GM18526 (cell line): ENCODE data around the gene HOXB13.

Experiments used
- POLR2A ChIP-seq: IDR thresholded peaks from 3 replicates; pipeline ENCODE4 v1.6.1; 2011; ENCODE audit not compliant: insufficient read length; ENCODE audit errors: extremely low read depth

HOXB13 gene

DNA sequence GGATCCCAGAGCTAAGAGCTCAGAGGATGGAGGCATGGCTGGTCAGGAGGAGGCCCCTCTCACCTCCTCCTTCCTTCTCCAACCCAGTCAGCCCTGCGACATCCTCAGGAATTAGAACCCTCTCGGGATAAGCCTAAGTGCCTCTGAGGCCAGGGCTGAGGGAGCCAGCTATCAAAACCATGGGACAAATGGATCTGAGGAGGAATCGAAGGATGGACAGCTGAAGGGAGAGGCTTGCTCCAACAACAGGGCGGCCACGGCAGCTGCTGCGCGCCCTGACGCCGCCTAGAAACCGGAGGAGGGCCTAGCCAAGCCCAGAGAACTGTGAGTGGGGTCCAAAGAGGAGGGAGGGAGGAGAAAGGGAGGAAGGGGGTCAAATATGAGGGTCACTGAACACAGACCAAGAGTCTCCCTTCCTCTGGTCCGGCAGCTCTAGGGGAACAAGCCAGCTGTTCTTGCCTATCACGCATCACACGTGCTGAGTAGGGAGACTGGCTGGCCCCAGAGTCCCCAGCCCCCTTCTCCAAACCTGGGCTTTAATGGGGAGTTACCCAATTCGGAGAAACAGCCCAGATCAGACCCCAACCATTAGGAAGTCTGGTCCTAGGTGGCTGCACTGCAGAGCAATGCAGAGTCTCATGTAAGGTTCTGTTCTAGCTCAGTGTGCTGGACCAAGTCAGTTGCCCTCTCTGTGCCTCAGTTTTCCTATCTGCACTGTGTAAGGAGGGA is 5.9 kb upstream of the HOXB13 start:
- no peak for TF ChIP-seq POLR2A

- no peak for TF ChIP-seq POLR2A
Measured at GRCh38 chr17:48733632-48734328, 5.2 kb upstream of the HOXB13 start.

DNA sequence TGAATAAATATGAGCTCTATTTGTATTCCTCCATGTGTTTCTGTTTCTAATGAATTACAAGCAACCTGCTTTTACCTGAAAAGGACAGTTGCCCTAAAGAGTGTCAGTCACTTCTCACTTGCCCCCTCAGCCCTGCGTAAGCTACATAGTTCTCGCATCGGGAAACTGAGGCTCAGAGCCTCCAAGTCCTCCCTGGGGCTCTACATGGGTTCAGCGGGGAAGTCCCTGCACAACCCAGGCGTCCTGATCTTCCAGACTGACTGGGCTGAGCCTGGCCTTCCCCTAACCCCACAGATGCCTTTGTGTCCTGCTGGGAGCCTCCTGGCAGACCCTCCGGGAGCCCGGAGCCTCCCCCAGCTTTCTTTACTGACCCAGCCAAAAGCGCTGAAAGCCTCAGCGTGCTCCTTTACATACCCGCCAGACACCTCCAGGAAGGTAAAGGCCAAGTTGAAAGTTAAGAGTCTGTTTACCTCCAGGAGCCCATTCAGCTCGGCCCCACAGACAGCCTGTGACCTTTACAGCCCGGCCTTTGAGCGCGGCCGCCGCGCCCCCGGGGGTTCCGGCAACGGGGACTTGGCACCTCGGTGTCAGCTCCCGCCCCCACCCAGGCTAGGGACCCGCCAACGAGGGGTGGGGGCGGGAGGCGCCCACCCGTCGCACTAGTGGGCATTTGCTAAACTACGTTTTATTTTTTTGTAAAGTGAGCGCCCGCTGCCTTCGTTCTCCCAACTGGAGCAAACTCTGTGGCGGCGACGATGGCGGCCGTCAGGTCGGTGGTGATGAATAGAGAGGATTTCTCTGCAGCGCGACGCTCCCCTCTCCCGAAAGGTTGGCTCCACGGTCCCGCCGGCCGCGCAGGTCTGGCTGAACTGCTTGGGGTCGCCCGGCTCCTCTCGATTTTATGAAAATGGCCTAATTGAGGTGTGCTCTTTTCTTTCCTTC is 4.4 kb upstream of the HOXB13 start:
- no peak for TF ChIP-seq POLR2A

DNA sequence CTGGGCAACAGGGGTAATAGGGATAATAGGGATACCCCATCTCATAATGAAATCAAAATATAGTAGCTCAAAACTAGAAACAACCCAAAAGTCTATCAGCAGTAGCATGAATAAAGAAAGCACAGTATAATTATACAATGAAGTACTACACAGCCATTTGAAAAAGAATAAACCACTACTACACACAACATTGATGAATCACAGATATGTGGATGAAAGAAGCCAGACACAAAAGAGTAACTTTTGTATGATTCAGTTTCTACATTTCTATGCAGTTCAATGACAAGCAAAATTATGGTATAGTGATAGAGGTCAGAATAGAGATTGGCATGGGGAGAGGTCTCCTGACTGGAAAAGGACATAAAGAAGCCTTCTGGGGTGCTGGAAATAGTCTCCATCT is 2.8 kb upstream of the HOXB13 start:
- no peak for TF ChIP-seq POLR2A

DNA sequence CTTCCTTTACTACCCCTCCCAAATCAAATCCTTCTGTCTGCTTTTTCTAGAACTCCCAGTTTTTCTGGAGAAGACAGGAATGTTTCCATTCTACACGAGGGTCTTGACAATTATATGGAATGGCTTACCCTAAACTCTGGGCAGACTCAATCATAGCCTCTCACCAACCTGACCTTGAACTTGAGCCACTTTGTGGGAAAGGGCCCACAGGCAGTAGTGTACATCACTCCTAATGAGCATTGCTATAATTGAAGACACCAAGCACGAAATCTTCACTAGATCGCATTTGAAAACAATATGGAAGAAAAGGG is 1.6 kb upstream of the HOXB13 start:
- TF ChIP-seq POLR2A: no peak

DNA sequence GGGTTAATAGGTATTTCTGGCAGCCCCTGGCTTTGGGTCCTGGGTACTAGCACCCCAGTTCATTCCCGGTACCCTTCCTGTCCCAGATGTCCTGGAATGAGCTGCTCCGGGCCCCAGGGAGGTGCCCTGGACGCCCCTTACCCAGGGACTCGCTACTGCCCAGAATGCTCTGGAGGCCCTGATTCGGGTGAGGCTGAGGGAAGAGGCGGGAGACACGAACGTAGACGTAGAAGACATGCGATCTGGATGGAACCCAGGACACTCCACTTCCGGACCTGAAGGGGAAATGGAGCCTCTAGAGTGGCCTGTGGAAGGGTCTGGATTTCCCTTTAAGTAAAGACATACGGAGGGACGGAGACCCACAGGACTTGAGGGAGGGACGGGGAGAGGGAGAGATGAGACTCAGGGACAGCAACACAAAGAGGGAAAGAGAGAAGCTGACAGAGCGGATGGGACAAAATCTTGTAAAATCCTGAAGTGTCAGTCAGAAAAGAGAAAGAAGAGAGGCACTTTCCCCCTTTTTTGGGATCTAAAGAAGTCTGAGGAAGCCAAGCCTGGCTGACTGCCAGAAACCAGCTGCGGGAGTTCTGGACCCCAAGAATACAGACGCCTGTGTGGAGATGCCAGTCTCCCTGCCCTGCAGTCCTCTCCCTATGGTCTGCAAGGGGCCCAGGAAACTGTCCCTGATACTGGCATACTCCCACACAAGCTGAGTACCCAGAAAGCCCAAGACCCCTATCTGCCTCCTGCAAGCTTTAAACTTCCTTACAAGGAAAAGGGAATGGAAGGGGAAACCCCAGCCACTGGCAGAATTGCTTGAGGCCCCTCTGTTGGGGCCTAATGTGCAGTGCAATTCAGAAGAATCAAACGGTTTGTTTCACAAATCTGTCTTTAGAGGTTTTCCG is 1.0 kb upstream of the HOXB13 start:
- TF ChIP-seq POLR2A: no peak

GRCh38 chr17:48727415-48728175 is 955 bp downstream of the HOXB13 start:
- no peak for TF ChIP-seq POLR2A

DNA sequence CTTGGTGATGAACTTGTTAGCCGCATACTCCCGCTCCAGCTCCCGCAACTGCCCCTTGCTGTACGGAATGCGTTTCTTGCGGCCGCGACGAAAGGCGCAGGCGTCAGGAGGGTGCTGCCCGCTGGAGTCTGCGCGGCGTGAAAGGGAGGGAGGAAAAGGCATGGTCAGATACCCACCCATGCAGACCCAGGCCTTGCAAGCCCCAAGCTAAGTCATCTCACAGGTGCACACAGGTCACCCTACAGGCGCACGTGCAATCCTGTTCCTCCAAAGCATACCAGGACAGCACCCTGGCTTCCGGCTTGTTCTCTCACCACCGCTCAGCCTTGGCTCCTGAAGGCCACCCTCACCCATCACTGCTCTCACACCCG is 1.6 kb downstream of the HOXB13 start:
- no peak for TF ChIP-seq POLR2A

DNA sequence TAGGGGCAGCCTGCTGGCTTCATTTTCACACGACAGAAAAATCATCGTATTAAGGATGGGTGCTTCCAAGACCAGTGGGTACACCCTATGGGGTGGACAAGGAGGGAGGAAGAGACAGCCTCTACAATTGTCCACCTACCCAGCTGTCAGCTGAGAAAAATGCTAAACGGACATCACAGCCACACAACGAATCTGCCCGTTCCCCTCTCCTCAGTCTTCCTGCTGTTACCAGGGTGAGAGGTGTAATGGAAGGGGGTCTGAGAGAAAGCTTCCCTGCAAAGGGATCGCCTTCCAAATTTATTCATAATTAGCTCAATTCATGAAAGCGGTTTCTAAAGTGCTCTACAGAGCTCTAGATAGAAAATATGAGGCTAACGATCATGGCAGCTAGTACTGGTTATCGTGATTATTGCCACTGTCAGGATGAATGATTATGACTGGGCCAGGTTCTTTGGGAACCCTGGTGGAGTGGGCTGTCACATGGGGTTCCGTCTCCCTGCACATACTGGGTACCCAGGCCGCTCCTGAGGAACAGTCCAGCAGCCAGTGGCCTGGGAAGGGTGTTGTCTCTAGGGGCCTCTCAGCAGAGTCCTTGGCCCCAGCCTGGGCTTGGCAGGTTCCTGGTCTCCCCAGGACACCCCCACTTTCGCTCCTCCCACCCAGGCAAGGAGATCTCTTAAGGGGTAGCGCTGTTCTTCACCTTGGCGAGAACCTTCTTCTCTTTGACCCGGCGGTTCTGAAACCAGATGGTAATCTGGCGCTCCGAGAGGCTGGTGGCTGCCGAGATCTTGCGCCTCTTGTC is 2.2 kb downstream of the HOXB13 start:
- TF ChIP-seq POLR2A: no peak

DNA sequence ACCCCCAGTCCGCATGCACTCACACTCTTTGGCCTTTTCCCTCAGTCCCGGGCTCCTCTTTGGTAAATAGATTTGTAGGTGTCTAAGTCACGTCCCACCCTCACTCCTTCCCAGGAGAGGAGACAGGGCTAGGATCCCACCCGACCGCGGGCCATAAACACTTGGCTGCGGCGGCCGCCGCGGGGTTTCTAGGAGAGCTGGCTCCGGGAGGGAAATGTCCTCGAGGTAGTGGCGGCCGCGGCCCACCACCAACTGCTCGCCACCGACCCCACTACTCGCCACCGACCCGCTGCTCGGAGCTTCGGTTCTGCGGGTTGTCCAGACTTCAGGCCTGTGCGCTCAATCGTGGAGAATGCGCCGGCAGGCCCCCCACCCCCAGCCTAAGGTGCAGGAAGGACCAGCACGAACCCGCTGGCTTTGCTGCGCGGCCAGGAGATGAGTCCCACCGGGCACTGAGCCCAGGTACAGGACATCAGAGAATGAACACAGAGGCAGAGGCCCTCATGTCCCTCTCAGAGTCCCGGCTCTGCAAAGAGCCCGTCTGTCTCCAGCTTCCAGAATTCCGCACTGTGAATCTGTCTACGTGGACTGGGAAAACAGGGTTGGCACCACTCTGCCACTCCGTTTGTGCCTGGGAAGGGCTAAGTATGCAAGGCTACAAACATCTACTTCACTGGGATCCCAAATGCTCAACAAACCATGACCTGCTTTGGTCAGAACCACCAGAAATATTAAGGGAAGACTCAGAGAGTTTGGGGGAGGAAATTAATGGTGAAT is 3.1 kb downstream of the HOXB13 start:
- TF ChIP-seq POLR2A: no peak

- no peak for TF ChIP-seq POLR2A
Measured at GRCh38 chr17:48725004-48725287, 3.6 kb downstream of the HOXB13 start.

- TF ChIP-seq POLR2A: no peak
Measured at GRCh38 chr17:48724251-48725003, 4.1 kb downstream of the HOXB13 start.

DNA sequence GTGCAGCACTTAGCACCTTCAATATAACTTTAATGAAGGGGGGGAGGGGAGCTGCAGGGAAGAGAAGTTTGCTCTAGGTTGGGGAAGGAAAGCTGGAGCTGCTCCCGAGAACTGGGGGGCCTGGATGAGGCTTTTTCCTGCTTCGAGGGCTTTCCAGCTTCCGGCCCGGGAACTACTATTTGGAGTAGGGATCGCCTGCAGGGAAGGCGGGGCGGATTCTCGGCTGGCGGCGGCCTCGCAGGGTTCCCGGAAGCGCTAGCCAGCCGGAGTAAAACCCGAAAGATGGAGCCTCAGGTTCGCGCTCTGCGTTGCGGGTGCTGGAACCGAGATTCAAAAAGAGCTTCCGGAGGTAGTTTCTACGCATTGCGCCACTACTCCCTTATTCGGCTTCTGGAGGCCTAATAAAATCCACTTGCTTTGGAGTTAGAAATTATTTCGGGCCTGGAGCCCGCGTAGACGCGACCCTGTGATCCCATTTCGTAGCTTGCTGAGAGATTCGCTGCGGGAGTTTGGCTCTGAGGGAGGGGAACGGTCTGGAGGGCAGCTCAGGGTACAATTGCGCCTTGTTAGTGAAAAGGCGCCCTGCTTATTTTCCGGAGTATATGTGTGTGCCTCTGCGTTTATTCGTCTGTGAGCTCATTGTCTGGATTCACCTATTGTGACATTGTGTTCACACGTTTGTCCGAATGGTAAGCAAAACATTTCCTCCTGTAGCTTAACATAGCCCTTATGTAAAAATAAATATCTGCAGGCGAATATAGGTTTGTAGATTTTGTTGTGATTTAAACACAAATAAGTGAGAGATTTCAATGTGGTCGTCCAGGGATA is 4.9 kb downstream of the HOXB13 start:
- no peak for TF ChIP-seq POLR2A
